ENCODE measurements around the gene TFB1M. TPM values are rescaled to one million over a fixed set of nuclear protein-coding genes. Genes with fewer than 3 reads are reported as not detected.
A peak's percentile ranks its signal among the peaks of the same experiment; 100 is the strongest.
"Not testable (repeated sequence)": the region's sequence is repeated elsewhere in the genome, so short reads cannot be mapped to it uniquely, and the experiment has no call there.

Gene TFB1M
- total RNA-seq, 1 donor from 2014 or later, result 25.4 TPM

- no peak overlapping the region for H3K4me3 Mint-ChIP-seq
- no peak for DNase-seq (ENCODE audit: extremely low spot score, unreplicated experiment)
Observed at GRCh38 chr6:155344341-155345006, 30.2 kb upstream of the TFB1M start.

GRCh38 chr6:155341130-155341828 is 27.0 kb upstream of the TFB1M start:
- no peaks in the 10 kb centered on the region for H3K36me3 Mint-ChIP-seq
- no peaks in the 10 kb centered on the region for H3K27me3 Mint-ChIP-seq
- H3K27ac Mint-ChIP-seq, result no peak overlapping the region
- no peak for TF ChIP-seq CTCF (conservative IDR thresholded peaks at IDR 0.05)
- H3K9me3 Mint-ChIP-seq, result no peaks in the 10 kb centered on the region
- no peak overlapping the region for H3K4me3 Mint-ChIP-seq
- DNase-seq (ENCODE audit: extremely low spot score, unreplicated experiment), result no peak
- no peaks in the 10 kb centered on the region for H3K4me1 Mint-ChIP-seq (ENCODE audit: unreplicated experiment)

More at GRCh38 chr6:155344341-155345006, 30.2 kb upstream of the TFB1M start:
- Mint-ChIP-seq H3K27me3 (no peaks in the 10 kb centered on the region), H3K36me3 (no peaks in the 10 kb centered on the region), H3K27ac (no peak overlapping the region), H3K4me1 (ENCODE audit: unreplicated experiment) (no peaks in the 10 kb centered on the region), H3K9me3 (no peaks in the 10 kb centered on the region)
- no peak for TF ChIP-seq CTCF (conservative IDR thresholded peaks at IDR 0.05)

- Mint-ChIP-seq H3K4me1 (ENCODE audit: unreplicated experiment) (no peaks in the 10 kb centered on the region), H3K9me3 (no peaks in the 10 kb centered on the region), H3K36me3 (no peaks in the 10 kb centered on the region), H3K4me3 (no peak overlapping the region), H3K27ac (no peak overlapping the region), H3K27me3 (no peaks in the 10 kb centered on the region)
- no peak for DNase-seq (ENCODE audit: extremely low spot score, unreplicated experiment)
- peak; percentile 20 for TF ChIP-seq CTCF (conservative IDR thresholded peaks at IDR 0.05)
Observed at GRCh38 chr6:155340464-155341129, 26.3 kb upstream of the TFB1M start.

GRCh38 chr6:155339929-155340328 is 25.6 kb upstream of the TFB1M start:
- H3K27me3 Mint-ChIP-seq; H3K27ac Mint-ChIP-seq; DNase-seq (ENCODE audit: extremely low spot score, unreplicated experiment); H3K4me3 Mint-ChIP-seq; H3K9me3 Mint-ChIP-seq; H3K36me3 Mint-ChIP-seq; H3K4me1 Mint-ChIP-seq (ENCODE audit: unreplicated experiment): not testable (repeated sequence)

GRCh38 chr6:155338237-155338636 is 24.0 kb upstream of the TFB1M start:
- not testable (repeated sequence) for H3K27ac Mint-ChIP-seq; DNase-seq (ENCODE audit: extremely low spot score, unreplicated experiment); H3K4me1 Mint-ChIP-seq (ENCODE audit: unreplicated experiment); H3K9me3 Mint-ChIP-seq; H3K4me3 Mint-ChIP-seq; H3K27me3 Mint-ChIP-seq; H3K36me3 Mint-ChIP-seq

GRCh38 chr6:155335265-155335664 is 21.0 kb upstream of the TFB1M start:
- no peak for TF ChIP-seq CTCF (conservative IDR thresholded peaks at IDR 0.05)
- Mint-ChIP-seq H3K9me3 (no peaks in the 10 kb centered on the region), H3K4me1 (ENCODE audit: unreplicated experiment) (peaks cover 9% of the 10 kb centered on the region), H3K27me3 (no peaks in the 10 kb centered on the region), H3K4me3 (no peak overlapping the region), H3K27ac (no peak overlapping the region), H3K36me3 (no peaks in the 10 kb centered on the region)
- DNase-seq (ENCODE audit: extremely low spot score, unreplicated experiment), result no peak

- H3K9me3 Mint-ChIP-seq; H3K36me3 Mint-ChIP-seq; H3K27ac Mint-ChIP-seq; H3K4me3 Mint-ChIP-seq; H3K4me1 Mint-ChIP-seq (ENCODE audit: unreplicated experiment); H3K27me3 Mint-ChIP-seq; DNase-seq (ENCODE audit: extremely low spot score, unreplicated experiment): not testable (repeated sequence)
Observed at GRCh38 chr6:155334073-155334472, 19.8 kb upstream of the TFB1M start.

Data from type B pancreatic cell (in vitro differentiated cells).